ENCODE results near the gene ATP9A. TPM values are rescaled to one million over a fixed set of nuclear protein-coding genes. Genes with fewer than 3 reads are reported as not detected.
"Not testable (repeated sequence)": the region's sequence is repeated elsewhere in the genome, so short reads cannot be mapped to it uniquely, and the experiment has no call there.

Gene ATP9A
- total RNA-seq (2013): 0.13 TPM
- polyA plus RNA-seq (under 1 TPM in 1 of 3 donors, not detected in 2; 0.04 TPM), polyA minus RNA-seq (under 0.01 and 0.08 TPM in 2 replicates), total RNA-seq (0.78 to 26.0 (median 5.4) reads per million in 11 experiments)

GRCh38 chr20:51767867-51768758 is at the start of gene ATP9A:
ATP9A (minus strand) TSS chr20:51768390; CDS start chr20:51768369, 21 bp downstream.
- Mint-ChIP-seq H3K4me3 (peak within 1 kb of the TSS; percentile 62 to 86), H3K27ac (peak within 1 kb of the TSS in 1 of 7 donors; percentile 17), H3K27me3 (ENCODE audit: low read depth in 3 of 3) (peaks cover 36 to 46% (median 42%) of the 10 kb centered on the region in 3 donors), H3K36me3 (peaks cover 3 to 7% of the 10 kb centered on the region in 2 donors), H3K4me1 (peaks cover 25% of the 10 kb centered on the region), H3K9me3 (peaks cover 0 to 10% (median 4%) of the 10 kb centered on the region in 7 donors)
- Histone ChIP-seq H3K4me2 (replicated peaks; ENCODE audit: extremely low read depth, low read length, poor library complexity, severe bottlenecking) (peak within 1 kb of the TSS; percentile 67), H3K27me3 (ENCODE audit: control insufficient read depth in 2 of 2, insufficient read depth in 2 of 2, low read length in 2 of 2) (peaks cover 17 to 44% of the 10 kb centered on the region in 2 donors), H3K4me3 (replicated peaks in 1 of 3; ENCODE audit: low read depth in 2 of 3, low read length in 3 of 3) (peak within 1 kb of the TSS in 1 of 3 experiments; percentile 52), H2AFZ (ENCODE audit: insufficient read depth, low read depth, low read length, poor library complexity, severe bottlenecking) (no peak within 1 kb of the TSS), H3K9ac (ENCODE audit: insufficient read depth, low read length, poor library complexity, severe bottlenecking) (no peak within 1 kb of the TSS), H4K20me1 (ENCODE audit: insufficient read depth, low read length) (no peaks in the 10 kb centered on the region), H3K27ac (ENCODE audit: low read depth in 1 of 2, low read length in 2 of 2) (no peak within 1 kb of the TSS), H3K9me3 (replicated peaks in 1 of 2; ENCODE audit: control insufficient read depth in 1 of 2, insufficient read depth in 1 of 2, low read length in 2 of 2) (peaks cover 0 to 4% of the 10 kb centered on the region in 2 donors), H3K4me1 (ENCODE audit: control insufficient read depth in 1 of 2, insufficient read depth in 2 of 2, low read length in 2 of 2) (peaks cover 11% of the 10 kb centered on the region in 2 donors), H3K36me3 (replicated peaks in 1 of 2; ENCODE audit: control insufficient read depth in 1 of 2, insufficient read depth in 2 of 2, low read length in 2 of 2) (no peaks in the 10 kb centered on the region), H3K79me2 (ENCODE audit: insufficient read depth, low read length) (no peaks in the 10 kb centered on the region)
- DNase-seq: no peak
- WGBS (ENCODE audit: insufficient coverage): under 1% methylated on average over 105 of the region's 131 CpGs
- intact Hi-C loops (cut with micrococcal nuclease): no loop called here
- TF ChIP-seq CTCF (IDR thresholded peaks at IDR 0.05): no peak

- H3K27ac Mint-ChIP-seq; H3K4me1 Mint-ChIP-seq; H3K27me3 ChIP-seq (ENCODE audit: control insufficient read depth in 2 of 2, insufficient read depth in 2 of 2, low read length in 2 of 2); H4K20me1 ChIP-seq (ENCODE audit: insufficient read depth, low read length); H3K4me3 Mint-ChIP-seq; H3K4me3 ChIP-seq (replicated peaks in 1 of 3; ENCODE audit: low read depth in 2 of 3, low read length in 3 of 3); H3K9ac ChIP-seq (ENCODE audit: insufficient read depth, low read length, poor library complexity, severe bottlenecking); H3K79me2 ChIP-seq (ENCODE audit: insufficient read depth, low read length); DNase-seq; H3K36me3 ChIP-seq (replicated peaks in 1 of 2; ENCODE audit: control insufficient read depth in 1 of 2, insufficient read depth in 2 of 2, low read length in 2 of 2); H3K9me3 ChIP-seq (replicated peaks in 1 of 2; ENCODE audit: control insufficient read depth in 1 of 2, insufficient read depth in 1 of 2, low read length in 2 of 2); H3K36me3 Mint-ChIP-seq; H3K9me3 Mint-ChIP-seq; H3K27ac ChIP-seq (ENCODE audit: low read depth in 1 of 2, low read length in 2 of 2); H2AFZ ChIP-seq (ENCODE audit: insufficient read depth, low read depth, low read length, poor library complexity, severe bottlenecking); H3K4me2 ChIP-seq (replicated peaks; ENCODE audit: extremely low read depth, low read length, poor library complexity, severe bottlenecking); H3K4me1 ChIP-seq (ENCODE audit: control insufficient read depth in 1 of 2, insufficient read depth in 2 of 2, low read length in 2 of 2); intact Hi-C loops (cut with micrococcal nuclease): not testable (repeated sequence)
- WGBS (ENCODE audit: insufficient coverage): no CpG with 5 or more reads among the region's 8 CpGs
- peaks cover 2 to 11% (median 4%) of the 10 kb centered on the region in 3 donors for H3K27me3 Mint-ChIP-seq (ENCODE audit: low read depth in 3 of 3)
Measured at GRCh38 chr20:51816856-51817255, 48.7 kb upstream of the ATP9A start.
